GM12801 (cell line): Measurements from ENCODE around the gene AKAP13.

Experiments used
- CTCF ChIP-seq: IDR thresholded peaks from one replicate; pipeline ENCODE4 v1.5.1; 2011; ENCODE audit warnings: control low read depth; ENCODE audit not compliant: insufficient read length; ENCODE audit errors: extremely low read depth

AKAP13 gene

DNA sequence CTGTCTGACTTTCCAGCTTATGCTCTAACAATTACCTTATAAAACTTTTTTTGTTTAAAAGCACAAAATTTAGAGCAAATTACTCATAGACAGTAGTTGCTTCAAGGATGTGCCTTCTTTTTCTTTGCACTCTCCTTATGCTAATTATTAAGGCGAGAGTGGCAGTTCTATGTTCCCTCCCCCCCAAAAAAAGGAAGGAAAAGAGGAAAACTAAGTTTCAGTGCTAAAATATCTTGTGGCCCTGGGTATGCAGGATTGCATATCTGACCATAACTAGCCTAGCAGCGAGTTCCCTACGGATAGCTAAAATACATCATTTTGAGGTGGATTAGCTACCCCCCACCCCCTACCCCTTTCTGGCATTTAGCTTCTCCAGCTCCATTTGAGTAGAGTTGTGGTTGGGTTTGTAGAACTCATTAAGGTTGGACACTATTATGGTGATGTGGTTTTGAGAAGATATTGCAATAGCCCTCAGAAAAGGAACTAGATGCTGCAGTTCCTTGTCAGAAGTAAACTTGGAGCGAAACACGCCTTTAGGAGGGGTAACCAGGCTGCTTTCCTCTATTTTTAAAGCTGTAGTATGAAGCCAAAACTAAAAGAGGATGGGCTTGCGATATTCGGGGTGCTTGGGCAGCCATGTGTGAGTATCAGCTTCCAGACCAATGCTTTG lies 174.6 kb downstream of the AKAP13 start:
- TF ChIP-seq CTCF: no peak

DNA sequence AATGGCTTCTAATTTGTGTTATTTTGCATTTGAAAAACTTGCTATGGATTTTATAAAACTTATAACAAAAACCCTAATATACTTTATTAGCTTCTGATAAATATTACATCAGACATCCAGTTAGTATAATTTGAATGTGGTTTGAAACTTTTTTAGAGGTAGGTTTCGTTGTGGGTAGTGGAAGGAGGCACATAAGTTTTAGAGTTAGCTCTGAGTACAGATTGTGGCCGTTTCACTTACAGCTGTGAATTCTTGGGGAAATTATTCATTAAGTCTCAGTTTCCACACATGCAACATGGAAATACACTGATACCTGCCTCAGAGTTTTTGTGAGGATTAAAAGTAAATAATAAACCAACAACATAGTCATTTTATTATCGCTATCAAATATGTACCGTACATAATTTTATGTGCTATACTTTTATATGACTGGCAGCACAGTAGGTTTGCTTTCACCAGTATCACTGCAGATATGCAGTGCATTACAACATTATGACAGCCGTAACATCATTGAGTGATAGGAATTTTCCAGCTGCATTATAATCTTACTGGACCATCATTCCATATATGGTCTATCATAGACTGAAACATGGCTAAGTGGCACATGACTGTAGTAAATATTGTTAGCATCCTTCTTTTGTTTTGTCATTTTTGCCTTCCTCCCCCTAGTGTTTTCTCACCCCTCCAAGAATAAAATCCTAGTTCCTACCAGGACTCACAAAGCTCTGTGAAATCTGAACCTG lies 175.6 kb downstream of the AKAP13 start:
- no peak for TF ChIP-seq CTCF

DNA sequence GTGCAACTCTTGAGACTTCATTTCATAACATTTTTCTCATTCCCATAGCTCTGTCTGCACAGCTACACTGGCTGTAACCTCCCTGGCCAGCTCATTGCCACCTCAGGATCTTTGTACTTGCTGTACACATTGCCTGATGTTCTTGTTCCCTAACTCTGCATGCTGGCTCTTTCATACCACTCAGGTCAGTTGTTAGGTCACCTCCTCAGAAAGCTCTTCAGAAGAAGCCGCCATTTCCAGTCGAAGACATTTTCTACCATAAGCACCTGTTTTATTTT lies 176.2 kb downstream of the AKAP13 start:
- TF ChIP-seq CTCF: no peak

DNA sequence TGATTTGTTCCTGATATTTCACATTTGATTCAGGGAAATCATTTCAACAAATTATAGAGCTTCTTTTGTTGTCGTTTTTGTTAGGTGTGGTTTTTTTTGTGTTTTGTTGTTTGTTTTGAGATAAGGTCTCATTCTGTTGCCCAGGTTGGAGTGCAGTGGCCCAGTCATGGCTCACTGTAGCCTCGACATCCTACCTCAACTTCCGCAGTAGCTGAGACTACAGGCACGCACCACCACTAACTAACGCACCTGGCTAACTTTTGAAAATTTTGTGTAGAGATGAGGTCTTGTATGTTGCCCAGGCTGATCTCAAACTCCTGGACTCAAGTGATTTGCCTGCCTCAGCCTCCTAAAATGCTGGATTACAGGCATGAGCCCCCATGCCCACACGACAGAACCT lies 177.0 kb downstream of the AKAP13 start:
- TF ChIP-seq CTCF: no peak

DNA sequence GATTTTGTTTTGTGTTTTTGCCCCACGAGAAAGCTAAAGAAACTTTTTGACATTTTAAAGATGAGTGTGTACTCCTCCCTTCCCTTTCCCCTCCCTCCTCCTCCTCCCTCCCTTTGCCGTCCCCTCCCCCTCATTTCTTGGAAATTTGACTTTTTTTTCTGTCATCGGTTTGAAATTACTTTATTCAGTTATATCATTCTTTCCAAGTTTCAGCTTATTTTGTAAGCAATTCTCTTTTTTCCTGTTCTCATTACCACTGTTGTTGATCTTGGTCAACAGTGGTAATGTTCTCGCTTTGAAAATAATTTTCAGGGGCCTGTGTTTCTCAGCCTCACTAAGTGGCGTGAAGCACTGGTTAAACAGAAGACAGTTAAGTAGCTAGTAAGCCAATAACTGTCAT lies 178.4 kb downstream of the AKAP13 start:
- TF ChIP-seq CTCF: no peak

DNA sequence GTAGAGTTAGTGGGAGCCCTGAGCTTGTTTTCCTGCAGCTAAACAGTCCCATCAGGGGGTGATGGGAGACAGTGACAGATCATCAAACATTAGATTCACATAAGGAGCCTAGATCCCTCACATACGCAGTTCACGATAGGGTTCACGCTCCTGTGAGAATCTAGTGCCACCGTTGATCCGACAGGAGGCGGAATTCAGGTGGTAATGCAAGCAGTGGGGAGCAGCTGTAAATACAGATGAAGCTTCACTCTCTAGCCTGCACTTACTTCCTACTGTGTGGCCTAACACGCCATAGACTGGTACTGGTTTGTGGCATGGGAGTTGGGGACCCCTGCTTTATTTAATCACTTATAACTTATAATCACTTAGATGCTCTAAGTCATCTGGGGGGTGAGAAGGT lies 179.1 kb downstream of the AKAP13 start:
- TF ChIP-seq CTCF: no peak

DNA sequence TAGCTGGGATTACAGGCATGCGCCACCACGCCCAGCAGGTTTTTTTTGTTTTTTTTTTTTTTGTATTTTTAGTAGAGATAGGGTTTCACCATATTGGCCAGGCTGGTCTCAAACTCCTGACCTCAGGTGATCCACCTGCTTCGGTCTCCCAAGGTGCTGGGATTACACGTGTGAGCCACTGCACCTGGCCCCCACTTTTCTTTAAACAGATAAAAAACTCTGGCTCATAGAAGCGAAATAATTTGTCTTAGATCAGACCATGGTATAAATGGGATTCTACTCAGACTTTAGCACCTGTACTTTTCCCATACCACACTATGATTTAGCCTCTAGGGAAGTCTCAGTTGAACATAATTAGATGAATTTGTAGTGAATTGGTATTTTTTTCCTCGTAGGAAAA lies 182.4 kb downstream of the AKAP13 start:
- TF ChIP-seq CTCF: no peak

GRCh38 chr15:85563328-85563727 lies 182.9 kb downstream of the AKAP13 start:
- no peak for TF ChIP-seq CTCF
